A673 (cell line): ENCODE results near the gene ADAMTS15. TPM values are rescaled to one million over a fixed set of nuclear protein-coding genes. Genes with fewer than 3 reads are reported as not detected.

ENCODE experiments used
- BruUV-seq: library from RNA; stranded (reverse); fragments of 400-500 nt; replicated peaks from 2 replicates; lab custom pipeline; 2021; lab: Mats Ljungman, UMichigan
- CTCF ChIA-PET: fragments of 300-600 bp; sonication (Branson Sonifier 250); formaldehyde crosslinking; loops from one replicate; lab custom pipeline; 2022; ENCODE audit warnings: antibody characterized with exemption; lab: Charles Lee
- POLR2A ChIA-PET: fragments of 300-600 bp; sonication (Branson Sonifier 250); formaldehyde crosslinking; loops from one replicate; lab custom pipeline; 2022; ENCODE audit warnings: antibody characterized with exemption; ENCODE audit not compliant: low non-redundant PET; lab: Charles Lee
- DNase-seq: peaks from one replicate; pipeline ENCODE4 v3.0.0-alpha.2; 2015; ENCODE audit warnings: low spot score
- H3K27ac ChIP-seq: fragments of 200-600 bp; sonication (generic); 2 replicates; pipeline ENCODE4 v1.5.1; 2016; ENCODE audit warnings: mixed run types, low read depth, mild to moderate bottlenecking, mixed read lengths, antibody characterized with exemption, low read length; ENCODE audit not compliant: poor library complexity, severe bottlenecking
- H3K27me3 ChIP-seq: fragments of 200-600 bp; sonication (generic); replicated peaks from 2 replicates; pipeline ENCODE4 v1.6.1; 2017; ENCODE audit warnings: mixed run types, low read depth, mild to moderate bottlenecking, mixed read lengths, antibody characterized with exemption, low read length; ENCODE audit not compliant: insufficient read depth, poor library complexity
- H3K36me3 ChIP-seq: fragments of 200-600 bp; sonication (generic); 2 replicates; pipeline ENCODE4 v1.6.1; 2016; ENCODE audit warnings: mixed run types, mild to moderate bottlenecking, mixed read lengths, antibody characterized with exemption, low read length; ENCODE audit not compliant: insufficient read depth, poor library complexity, severe bottlenecking
- H3K4me1 ChIP-seq: fragments of 200-600 bp; sonication (generic); 2 replicates; pipeline ENCODE4 v1.6.1; 2017; ENCODE audit warnings: mixed run types, mild to moderate bottlenecking, mixed read lengths, antibody characterized with exemption, low read length; ENCODE audit not compliant: insufficient read depth, poor library complexity, severe bottlenecking
- H3K4me3 ChIP-seq: fragments of 200-600 bp; sonication (generic); 2 replicates; pipeline ENCODE4 v1.5.1; 2016; ENCODE audit warnings: low read depth, mixed run types, mild to moderate bottlenecking, mixed read lengths, low read length; ENCODE audit not compliant: poor library complexity, severe bottlenecking
- H3K9me3 ChIP-seq: fragments of 200-600 bp; sonication (generic); 2 replicates; pipeline ENCODE4 v1.6.1; 2016; ENCODE audit warnings: mixed run types, low read depth, mild to moderate bottlenecking, mixed read lengths, antibody characterized with exemption, low read length; ENCODE audit not compliant: poor library complexity, severe bottlenecking
- EZH2 ChIP-seq: fragments of 200-600 bp; sonication (generic); IDR thresholded peaks from 2 replicates; pipeline ENCODE4 v1.6.1; 2017; ENCODE audit warnings: borderline replicate concordance, low read depth, mild to moderate bottlenecking, mixed read lengths, antibody characterized with exemption, low read length; ENCODE audit not compliant: poor library complexity, severe bottlenecking
- intact Hi-C: fragments of 100-400 bp; cut with micrococcal nuclease; formaldehyde crosslinking; loops from one replicate; pipeline ENCODE4 v1.10.0; 2022; ENCODE audit not compliant: unreplicated experiment
- total RNA-seq: library from RNA; stranded (reverse); gene quantifications from 2 replicates; pipeline ENCODE4 v1.2.3, GENCODE V29; 2021
- TF ChIP-seq, protein P1 (sequence below): fragments of 300-800, 200-600 bp; sonication (generic); conservative IDR thresholded peaks from 2 replicates; pipeline ENCODE4 v1.5.1; 2017; ENCODE audit warnings: low read depth, mild to moderate bottlenecking, antibody characterized with exemption, low read length, moderate library complexity, mixed read lengths

ADAMTS15 gene
- total RNA-seq, 1 experiment from 2014 or later = 0.99 TPM

DNA sequence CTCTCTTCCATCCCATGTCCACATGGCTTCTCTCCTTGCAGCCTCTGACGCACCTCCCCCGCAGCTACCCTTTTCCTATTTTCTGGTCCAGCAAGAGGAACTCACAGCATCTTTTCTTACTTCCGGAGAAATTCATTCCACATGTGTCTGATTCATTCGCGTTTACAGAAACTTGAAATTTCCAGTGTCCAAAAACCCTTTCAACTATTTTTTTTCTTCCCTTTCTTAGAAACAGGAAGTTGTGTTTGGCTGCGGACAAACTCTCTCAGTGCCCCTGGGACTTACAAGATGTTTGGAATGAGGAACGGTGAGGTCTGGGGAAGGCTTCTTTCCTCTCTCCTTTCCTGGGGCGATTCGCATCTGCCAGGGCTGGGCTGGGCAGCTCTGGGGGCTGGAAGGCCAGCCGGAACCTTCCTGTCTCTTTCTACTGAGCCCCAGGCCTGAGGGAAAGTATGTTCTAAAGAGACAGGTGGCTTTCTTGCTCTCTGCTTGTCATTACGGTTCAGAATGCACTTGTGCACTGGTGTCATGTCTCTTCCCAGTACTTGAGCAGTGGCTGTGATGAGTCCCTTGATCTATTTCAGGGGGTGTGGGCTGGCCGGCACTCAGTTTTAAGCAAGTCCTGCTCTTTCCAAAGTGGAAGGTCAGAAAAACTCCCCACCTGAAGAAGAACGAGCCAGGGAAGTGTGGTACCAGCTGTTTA is 47.5 kb upstream of the ADAMTS15 start:
- Histone ChIP-seq H3K4me1 (no peaks in the 10 kb centered on the region), H3K4me3 (no peak overlapping the region), H3K36me3 (no peaks in the 10 kb centered on the region), H3K27ac (no peak overlapping the region), H3K9me3 (no peaks in the 10 kb centered on the region), H3K27me3 (peaks cover 13% of the 10 kb centered on the region)
- CTCF ChIA-PET = no interaction called here
- intact Hi-C loops = no loop called here
- no peak for DNase-seq
- BruUV-seq = no TSS peak
- TF ChIP-seq, protein P1, sequence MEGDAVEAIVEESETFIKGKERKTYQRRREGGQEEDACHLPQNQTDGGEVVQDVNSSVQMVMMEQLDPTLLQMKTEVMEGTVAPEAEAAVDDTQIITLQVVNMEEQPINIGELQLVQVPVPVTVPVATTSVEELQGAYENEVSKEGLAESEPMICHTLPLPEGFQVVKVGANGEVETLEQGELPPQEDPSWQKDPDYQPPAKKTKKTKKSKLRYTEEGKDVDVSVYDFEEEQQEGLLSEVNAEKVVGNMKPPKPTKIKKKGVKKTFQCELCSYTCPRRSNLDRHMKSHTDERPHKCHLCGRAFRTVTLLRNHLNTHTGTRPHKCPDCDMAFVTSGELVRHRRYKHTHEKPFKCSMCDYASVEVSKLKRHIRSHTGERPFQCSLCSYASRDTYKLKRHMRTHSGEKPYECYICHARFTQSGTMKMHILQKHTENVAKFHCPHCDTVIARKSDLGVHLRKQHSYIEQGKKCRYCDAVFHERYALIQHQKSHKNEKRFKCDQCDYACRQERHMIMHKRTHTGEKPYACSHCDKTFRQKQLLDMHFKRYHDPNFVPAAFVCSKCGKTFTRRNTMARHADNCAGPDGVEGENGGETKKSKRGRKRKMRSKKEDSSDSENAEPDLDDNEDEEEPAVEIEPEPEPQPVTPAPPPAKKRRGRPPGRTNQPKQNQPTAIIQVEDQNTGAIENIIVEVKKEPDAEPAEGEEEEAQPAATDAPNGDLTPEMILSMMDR = no peak
- TF ChIP-seq EZH2 = no peak
- POLR2A ChIA-PET = no interaction called here

DNA sequence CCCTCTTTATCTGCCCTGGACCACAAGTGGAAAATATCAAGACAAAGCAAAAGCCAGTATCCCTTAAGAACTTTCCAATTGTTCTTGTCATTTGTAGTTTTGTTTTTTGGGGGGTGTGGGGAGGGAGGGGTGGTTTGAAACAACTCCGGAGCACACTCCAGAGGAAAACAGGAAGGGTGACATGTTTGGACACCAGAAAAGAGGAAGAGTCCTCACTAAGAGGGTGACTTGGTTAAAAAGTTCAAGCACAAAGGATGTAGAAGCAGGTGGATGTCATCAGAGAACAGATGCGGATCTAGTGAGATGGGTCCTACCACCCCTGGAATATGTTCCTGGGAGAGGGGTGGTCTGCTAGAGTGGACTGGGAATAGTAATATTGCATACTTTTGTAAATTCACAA is 45.9 kb upstream of the ADAMTS15 start:
- intact Hi-C loops = no loop called here
- ChIA-PET CTCF (no interaction called here), POLR2A (no interaction called here)
- no peak overlapping the region for H3K27ac ChIP-seq
- no peaks in the 10 kb centered on the region for H3K36me3 ChIP-seq
- H3K4me3 ChIP-seq = no peak overlapping the region
- H3K27me3 ChIP-seq = peaks cover 9% of the 10 kb centered on the region
- H3K9me3 ChIP-seq = no peaks in the 10 kb centered on the region
- no peak for TF ChIP-seq EZH2
- TF ChIP-seq, protein P1 = no peak
- no peak for DNase-seq
- no peaks in the 10 kb centered on the region for H3K4me1 ChIP-seq
- no TSS peak for BruUV-seq

DNA sequence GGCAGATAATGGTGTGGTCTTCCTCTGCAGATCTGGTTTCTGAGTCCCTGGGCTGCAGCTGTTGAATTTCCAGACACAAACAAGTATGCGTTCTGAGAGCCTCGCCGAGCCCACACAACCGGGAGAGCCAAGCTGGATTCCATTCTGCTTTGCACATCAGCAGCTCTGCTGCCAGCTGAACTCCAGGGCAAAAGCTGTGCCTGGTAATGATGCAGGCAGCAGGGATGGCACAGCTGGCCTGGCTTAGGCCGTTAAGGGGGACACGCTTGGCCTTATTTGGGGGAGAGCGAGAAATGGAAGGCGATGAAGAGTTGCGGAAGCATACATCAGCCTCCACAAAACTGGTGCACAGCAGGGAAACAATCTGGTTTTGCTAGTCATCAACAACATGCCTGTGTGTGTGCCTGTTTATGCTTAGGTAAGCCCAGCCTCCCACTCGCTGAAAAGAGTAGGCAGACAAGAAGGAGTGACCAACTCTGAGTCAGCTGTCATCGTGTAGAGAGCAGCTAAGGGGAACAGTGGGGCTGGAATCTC is 45.1 kb upstream of the ADAMTS15 start:
- no peak for DNase-seq
- intact Hi-C loops = no loop called here
- Histone ChIP-seq H3K4me1 (no peaks in the 10 kb centered on the region), H3K4me3 (no peak overlapping the region), H3K27me3 (peaks cover 1% of the 10 kb centered on the region), H3K36me3 (no peaks in the 10 kb centered on the region), H3K27ac (no peak overlapping the region), H3K9me3 (no peaks in the 10 kb centered on the region)
- no TSS peak for BruUV-seq
- CTCF ChIA-PET = no interaction called here
- POLR2A ChIA-PET = no interaction called here
- TF ChIP-seq EZH2 = no peak
- TF ChIP-seq, protein P1 = no peak
